Stomach (tissue), 9 donors: ENCODE measurements around the gene FAM149B1. TPM values are rescaled to one million over a fixed set of nuclear protein-coding genes. Genes with fewer than 3 reads are reported as not detected.

Source experiments
- DNase-seq, 2 donors: peaks; one replicate each; pipeline versions ENCODE4 v3.0.0 to v3.0.0-alpha.2; 2013 to 2019
- H3K27ac ChIP-seq, 5 donors: fragments of 200-600 bp in 4 of 5; sonication (generic) in 4 of 5; one replicate each; pipeline ENCODE4 v1.5.1; 2013 to 2019; ENCODE audit warnings: mild to moderate bottlenecking in 1 of 5, moderate library complexity in 1 of 5
- H3K27me3 ChIP-seq, 3 donors: fragments of 200-600 bp; sonication (generic); one replicate each; pipeline ENCODE4 v1.5.1; 2017 to 2019; ENCODE audit warnings: mixed run types in 1 of 3
- H3K36me3 ChIP-seq, 4 donors: fragments of 200-600 bp; sonication (generic); 1 replicate in 3 of 4; 2 replicates in 1 of 4; pipeline ENCODE4 v1.5.1; 2016 to 2019
- H3K4me1 ChIP-seq, 4 donors: fragments of 200-600 bp; sonication (generic); one replicate each; pipeline ENCODE4 v1.5.1; 2016 to 2019
- H3K4me3 ChIP-seq, 4 donors: fragments of 200-600 bp; sonication (generic) in 3 of 4; one replicate each; pipeline ENCODE4 v1.5.1; 2016 to 2019; ENCODE audit warnings: mild to moderate bottlenecking in 1 of 4
- H3K9me3 ChIP-seq, 4 donors: fragments of 200-600 bp; sonication (generic); one replicate each; pipeline ENCODE4 v1.5.1; 2016 to 2019
- CTCF ChIP-seq, 7 experiments: fragments of 450-650 bp in 4 of 7; fragments of 200-600 bp in 3 of 7; sonication (generic) in 3 of 7; IDR thresholded peaks; one replicate each; pipeline ENCODE4 v1.5.1; 2016 to 2019; ENCODE audit warnings: antibody characterized with exemption in 7 of 7, control low read depth in 2 of 7, mild to moderate bottlenecking in 1 of 7
- EP300 ChIP-seq: sonication (generic); formaldehyde crosslinking; IDR thresholded peaks from one replicate; pipeline ENCODE4 v1.6.1; 2017; ENCODE audit warnings: antibody characterized with exemption
- POLR2A ChIP-seq, 4 donors: fragments of 450-650 bp; IDR thresholded peaks; one replicate each; pipeline ENCODE4 v1.6.1; 2016; ENCODE audit warnings: antibody characterized with exemption in 4 of 4, control low read depth in 2 of 4, mild to moderate bottlenecking in 1 of 4, moderate library complexity in 1 of 4
- POLR2AphosphoS5 ChIP-seq, 3 donors: sonication (generic); formaldehyde crosslinking; IDR thresholded peaks; one replicate each; pipeline ENCODE4 v1.6.1; 2016; ENCODE audit warnings: antibody characterized with exemption in 3 of 3
- WGBS, 5 donors: extraction: QIAGEN DNeasy Blood & Tissue Kit in 3 of 5; methylation state at CpG; one replicate each; pipeline versions ENCODE4 v1.1.5 to v1.1.7; 2013 to 2018; 5-methylcytosine and 5-hydroxymethylcytosine counted together
- intact Hi-C: fragments of 100-400 bp; cut with DNase I; formaldehyde crosslinking; loops from one replicate; pipeline ENCODE4 v1.15.1; 2023; ENCODE audit warnings: low total_unique reads
- polyA plus RNA-seq, 3 donors: library from polyadenylated mRNA; stranded (reverse); fragments of 200-250 nt; gene quantifications; one replicate each; pipeline ENCODE4 v1.2.3, GENCODE V29; 2013
- small RNA-seq, 4 donors: library from RNA; depleted of rRNA; stranded (forward); fragments of <200 nt; gene quantifications; one replicate each; pipeline ENCODE3, GENCODE V24; 2016
- total RNA-seq, 5 donors: library from RNA; depleted of rRNA; stranded (reverse); fragments of >200 nt; gene quantifications; one replicate each; pipeline versions ENCODE4 v1.1.0 to v1.2.3, GENCODE V29; 2014 to 2016
- donor health status: healthy with polysubstance abuse.
- donor health status: Bipolar disorder and iron deficiency.
- donor health status: healthy.

The FAM149B1 gene
- total and polyA plus RNA-seq, 8 donors, result 10.4 to 27.0 (median 16.3) TPM

- DNase-seq, result no peak
- Histone ChIP-seq H3K4me1 (no peaks in the 10 kb centered on the region), H3K27ac (no peak overlapping the region), H3K27me3 (no peaks in the 10 kb centered on the region), H3K9me3 (no peaks in the 10 kb centered on the region), H3K4me3 (no peak overlapping the region), H3K36me3 (peaks cover 0 to 21% (median 2%) of the 10 kb centered on the region in 4 donors)
- intact Hi-C loops, result no loop called here
- TF ChIP-seq POLR2A (IDR thresholded peaks at IDR 0.05) (no peak), CTCF (IDR thresholded peaks at IDR 0.05) (no peak), EP300 (no peak), POLR2AphosphoS5 (IDR thresholded peaks at IDR 0.05) (no peak)
- WGBS, 5 donors, result 75 to 90% (median 86%) methylated on average over 3 of the region's 3 CpGs
Observed at GRCh38 chr10:73293461-73293860, 125.5 kb downstream of the FAM149B1 start.

Small RNA genes lying within 50 kb of the gene (small RNA-seq; reads per million reads assigned to genes)
- gene RF00019, result 0 reads per million in 4 donors
- 0 reads per million in 4 donors for gene RNU6-833P
- 1.4 to 2.5 (median 1.9) reads per million in 4 donors for gene SNORA11F

Other genes with a start within 250 kb of the FAM149B1 start
- gene PLA2G12B, start 213.3 kb upstream of the FAM149B1 start, total RNA-seq, result 1 to 10 TPM in 1 of 5 donors, not detected in 4; 2.2 TPM
- gene PLA2G12B, start 213.3 kb upstream of the FAM149B1 start, polyA plus RNA-seq, result not detected
- gene P4HA1, start 71.3 kb upstream of the FAM149B1 start, total RNA-seq, result 10 to 100 TPM; 11.7 to 68.3 (median 26.8) TPM
- 10 to 100 TPM in 2 of 3 donors, 1 to 10 TPM in 1; 9.4 to 20.2 (median 10.1) TPM for gene P4HA1, start 71.3 kb upstream of the FAM149B1 start, polyA plus RNA-seq
- gene NUDT13, start 57.7 kb upstream of the FAM149B1 start, total RNA-seq, result 10 to 100 TPM in 1 of 5 donors, 1 to 10 TPM in 2, under 1 TPM in 1, not detected in 1; 0.45 to 17.7 (median 1.6) TPM
- 1 to 10 TPM; 1.2 to 5.8 (median 2.2) TPM for gene NUDT13, start 57.7 kb upstream of the FAM149B1 start, polyA plus RNA-seq
- 10 to 100 TPM in 3 of 5 donors, 1 to 10 TPM in 2; 4.1 to 72.8 (median 32.9) TPM for gene ECD, start 111 bp upstream of the FAM149B1 start, total RNA-seq
- gene ECD, start 111 bp upstream of the FAM149B1 start, polyA plus RNA-seq, result 10 to 100 TPM in 1 of 3 donors, 1 to 10 TPM in 2; 8.0 to 13.3 (median 8.9) TPM
- 10 to 100 TPM in 3 of 5 donors, 1 to 10 TPM in 2; 3.5 to 26.4 (median 17.4) TPM for gene DNAJC9, start 79.1 kb downstream of the FAM149B1 start, total RNA-seq
- gene DNAJC9, start 79.1 kb downstream of the FAM149B1 start, polyA plus RNA-seq, result 10 to 100 TPM; 10.6 to 13.8 (median 11.5) TPM
- gene MRPS16, start 84.5 kb downstream of the FAM149B1 start, total RNA-seq, result 10 to 100 TPM in 4 of 5 donors, 1 to 10 TPM in 1; 6.4 to 68.7 (median 50.4) TPM
- gene MRPS16, start 84.5 kb downstream of the FAM149B1 start, polyA plus RNA-seq, result 10 to 100 TPM; 51.8 to 62.7 (median 61.5) TPM
- 1 to 10 TPM in 4 of 5 donors, under 1 TPM in 1; 0.29 to 9.0 (median 1.8) TPM for gene CFAP70, start 190.7 kb downstream of the FAM149B1 start, total RNA-seq
- gene CFAP70, start 190.7 kb downstream of the FAM149B1 start, polyA plus RNA-seq, result 1 to 10 TPM in 2 of 3 donors, under 1 TPM in 1; 0.31 to 3.2 (median 2.5) TPM
- gene ANXA7, start 245.9 kb downstream of the FAM149B1 start, total RNA-seq, result 100 to 1,000 TPM in 1 of 5 donors, 10 to 100 TPM in 4; 16.2 to 103 (median 60.6) TPM
- 10 to 100 TPM; 38.7 to 67.4 (median 55.7) TPM for gene ANXA7, start 245.9 kb downstream of the FAM149B1 start, polyA plus RNA-seq